GM19023 (cell line): Measurements from ENCODE around the gene OR8D2.
"Not testable (repeated sequence)": the region's sequence is repeated elsewhere in the genome, so short reads cannot be mapped to it uniquely, and the experiment has no call there.

Experiments
- ATAC-seq: cut with Tn5 transposase; IDR thresholded peaks from one replicate; pipeline ENCODE4 v1.9.1; 2021; ENCODE audit warnings: mild to moderate bottlenecking, moderate library complexity; ENCODE audit not compliant: unreplicated experiment

Gene OR8D2

DNA sequence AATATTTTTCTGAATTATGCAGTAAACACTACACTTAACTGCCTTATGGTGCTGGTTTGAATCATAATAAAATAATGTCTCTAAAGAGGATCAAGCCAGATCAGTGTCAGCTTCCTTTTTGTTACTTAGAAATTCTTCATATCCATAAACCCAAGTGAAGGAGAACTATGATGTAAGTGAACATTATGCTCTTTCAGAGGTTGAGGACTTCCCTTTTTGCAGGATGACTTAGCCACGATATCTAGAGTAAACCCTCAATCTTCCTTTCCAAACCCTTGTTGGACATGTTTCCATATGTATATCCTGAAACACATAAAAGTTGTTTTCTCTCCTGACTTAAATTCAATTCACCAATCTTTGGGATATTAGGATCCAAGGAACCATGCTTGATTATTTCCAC, 25.3 kb downstream of the OR8D2 start:
- no peak for ATAC-seq

DNA sequence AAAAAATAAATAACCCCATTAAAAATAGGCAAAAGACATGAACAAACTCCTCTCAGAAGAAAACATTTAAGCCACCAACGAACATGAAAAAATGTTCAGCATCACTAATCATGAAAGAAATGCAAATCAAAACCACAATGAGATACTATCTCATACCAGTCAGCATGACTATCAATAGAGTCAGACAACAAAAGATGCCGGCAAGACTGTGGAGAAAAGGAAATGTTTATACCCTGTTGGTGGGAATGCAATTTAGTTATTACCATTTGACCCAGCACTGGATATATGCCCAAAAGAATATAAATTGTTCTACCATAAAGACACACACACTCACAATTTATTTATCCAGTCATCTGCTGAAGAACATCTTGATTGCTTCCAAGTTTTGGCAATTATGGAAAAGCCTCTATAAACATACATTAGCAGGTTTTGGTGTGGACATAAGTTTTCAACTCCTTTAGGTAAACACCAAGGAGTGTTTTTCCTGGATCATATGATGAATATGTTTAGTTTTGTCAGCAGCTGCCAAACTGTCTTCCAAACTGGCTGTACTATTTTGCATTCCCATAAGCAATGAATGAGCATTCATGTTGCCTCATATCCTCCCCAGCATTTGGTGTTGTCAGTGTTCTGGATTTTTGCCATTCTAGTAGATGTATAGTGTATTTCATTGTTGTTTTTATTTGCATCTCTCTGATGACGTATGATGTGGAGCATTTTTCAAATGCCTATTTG, 34.2 kb downstream of the OR8D2 start:
- ATAC-seq, result no peak

DNA sequence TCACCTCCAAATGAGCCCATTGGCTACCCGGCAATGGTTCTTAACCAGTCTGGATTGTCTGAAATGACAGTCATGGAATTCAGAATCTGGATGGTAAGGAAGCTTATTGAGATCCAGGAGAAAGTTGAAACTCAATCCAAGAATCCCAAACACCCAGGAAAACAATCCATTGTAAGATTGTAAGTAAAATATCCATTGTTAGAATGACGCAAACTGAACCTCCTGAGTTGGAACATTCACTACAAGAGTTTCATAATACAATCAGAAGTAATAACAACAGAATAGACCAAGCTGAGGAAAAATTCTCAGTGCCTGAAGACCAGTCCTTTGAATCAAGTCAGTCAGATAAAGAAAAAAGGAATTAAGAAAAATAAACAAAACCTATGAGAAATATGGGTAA, 41.7 kb downstream of the OR8D2 start:
- no peak for ATAC-seq

DNA sequence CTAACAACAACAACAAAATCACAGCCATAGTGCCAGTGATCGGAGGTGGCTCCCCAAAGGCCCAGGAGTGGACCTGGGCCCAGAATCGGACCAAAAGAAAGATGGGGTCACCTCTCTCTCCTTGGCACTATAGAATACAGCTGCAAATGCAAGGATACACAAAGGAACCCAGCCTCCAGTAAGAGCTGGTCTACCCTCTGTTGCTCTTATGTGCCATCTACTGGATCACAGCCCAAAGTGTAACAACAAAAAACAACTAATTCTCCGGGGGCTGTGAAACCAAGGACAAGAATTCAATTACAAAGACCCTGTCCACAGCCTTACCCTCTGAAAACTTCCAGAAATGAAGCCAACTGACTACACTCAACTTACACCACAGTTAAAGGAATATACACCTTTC, 42.2 kb downstream of the OR8D2 start:
- ATAC-seq, result no peak

DNA sequence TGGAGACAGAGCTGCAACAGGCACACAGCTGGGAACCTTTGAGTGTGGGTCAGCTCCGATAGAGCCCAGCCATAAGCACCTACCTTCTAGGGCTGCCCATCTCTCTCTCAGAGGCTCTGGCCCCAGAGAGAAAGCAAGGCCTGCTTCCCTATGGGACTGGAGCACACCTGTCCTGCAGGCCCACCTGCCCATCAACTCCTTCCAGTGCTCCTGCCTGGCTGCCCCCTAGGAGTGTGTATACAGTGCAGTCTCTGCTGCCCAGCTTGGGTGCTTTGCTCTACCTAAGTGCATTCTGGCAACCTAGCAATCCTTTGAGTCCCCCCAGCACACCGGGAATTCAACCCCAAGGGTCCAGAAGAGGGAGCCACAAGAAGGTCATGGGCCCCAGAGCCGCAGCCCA, 42.8 kb downstream of the OR8D2 start:
- ATAC-seq, result no peak

DNA sequence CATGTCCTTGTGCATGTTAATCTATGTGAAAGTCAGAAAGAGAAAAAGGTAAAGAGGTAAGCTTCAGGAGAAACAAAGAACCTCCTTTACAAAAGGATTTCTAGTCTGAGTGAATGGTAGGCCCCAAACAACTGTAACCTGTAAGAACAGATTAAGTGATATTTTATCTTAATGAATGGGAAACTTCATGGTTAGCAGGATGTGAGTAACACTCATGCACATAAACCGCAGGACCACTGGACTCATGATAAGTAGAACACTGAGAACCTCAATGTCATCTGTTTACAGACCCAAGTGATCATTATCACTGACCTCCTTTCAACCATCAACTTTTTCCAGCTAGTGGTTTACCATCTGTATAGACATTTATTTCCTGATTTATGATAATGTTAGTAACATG, 43.9 kb downstream of the OR8D2 start:
- no peak for ATAC-seq

DNA sequence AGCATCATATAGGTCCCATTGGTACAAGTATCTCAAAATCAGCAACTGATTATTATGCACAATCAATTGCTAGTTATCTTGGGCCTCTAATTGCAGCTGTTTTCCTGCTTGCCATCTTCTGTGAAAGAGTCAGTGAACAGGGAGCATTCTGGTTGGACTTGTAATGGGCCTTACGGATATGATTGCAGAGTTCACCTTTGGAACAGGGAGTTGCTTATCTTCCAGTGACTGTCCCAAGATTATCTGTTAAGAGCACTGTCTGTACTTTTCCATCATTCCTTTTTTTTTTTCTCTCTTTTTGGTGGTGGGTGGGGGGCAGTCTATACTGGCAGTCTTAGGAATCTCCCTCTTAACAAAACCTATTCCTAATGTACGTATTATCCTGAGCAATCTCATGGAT, 46.0 kb downstream of the OR8D2 start:
- no peak for ATAC-seq

DNA sequence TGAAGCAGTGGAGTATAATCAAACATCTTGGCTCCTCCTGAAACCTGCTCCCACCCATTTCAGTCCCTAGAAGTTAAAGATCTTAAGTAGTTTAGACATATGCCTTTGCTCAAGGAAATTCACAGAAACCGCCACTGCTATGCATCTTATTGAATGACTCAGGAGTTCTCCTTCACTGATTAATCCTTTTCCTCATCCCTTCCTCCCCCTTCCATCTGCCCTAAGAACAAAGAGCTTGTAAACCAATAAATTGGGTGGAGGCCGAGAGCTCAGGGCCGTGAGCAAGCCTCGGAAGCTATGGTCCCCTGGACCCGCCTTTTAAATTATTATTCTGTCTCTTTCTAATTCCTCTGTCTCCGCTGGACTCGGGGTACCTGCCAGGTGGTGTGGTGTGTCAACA, 49.1 kb downstream of the OR8D2 start:
- ATAC-seq, result not testable (repeated sequence)
